Uterus (tissue), 4 donors: ENCODE results near the gene RHEB. TPM values are rescaled to one million over a fixed set of nuclear protein-coding genes. Genes with fewer than 3 reads are reported as not detected.

Experiments used
- DNase-seq, 2 donors: peaks; one replicate each; pipeline ENCODE4 v3.0.0-alpha.2; 2019 to 2020
- H3K27ac ChIP-seq, 2 donors: fragments of 200-600 bp; sonication (generic); 1 replicate in 1 of 2; 2 replicates in 1 of 2; pipeline ENCODE4 v1.5.1; 2016 to 2018
- H3K27me3 ChIP-seq, 2 donors: fragments of 200-600 bp; sonication (generic); one replicate each; pipeline ENCODE4 v1.5.1; 2018 to 2019; ENCODE audit warnings: control low read depth in 1 of 2
- H3K36me3 ChIP-seq, 2 donors: fragments of 200-600 bp; sonication (generic); one replicate each; pipeline ENCODE4 v1.5.1; 2019; ENCODE audit warnings: control low read depth in 1 of 2
- H3K4me1 ChIP-seq, 2 donors: fragments of 200-600 bp; sonication (generic); one replicate each; pipeline ENCODE4 v1.5.1; 2018 to 2019; ENCODE audit warnings: control low read depth in 1 of 2
- H3K4me3 ChIP-seq, 2 donors: fragments of 200-600 bp; sonication (generic); 1 replicate in 1 of 2; 2 replicates in 1 of 2; pipeline ENCODE4 v1.5.1; 2018 to 2019; ENCODE audit warnings: mild to moderate bottlenecking in 1 of 2
- H3K9me3 ChIP-seq, 2 donors: fragments of 200-600 bp; sonication (generic); one replicate each; pipeline ENCODE4 v1.5.1; 2019; ENCODE audit warnings: control low read depth in 1 of 2
- POLR2A ChIP-seq, 2 donors: fragments of 450-650 bp; IDR thresholded peaks; one replicate each; pipeline ENCODE4 v1.6.1; 2016; ENCODE audit warnings: antibody characterized with exemption in 2 of 2, mild to moderate bottlenecking in 1 of 2, moderate library complexity in 1 of 2
- intact Hi-C: fragments of 100-400 bp; cut with DNase I; formaldehyde crosslinking; loops from one replicate; pipeline ENCODE4 v1.15.1; 2023; ENCODE audit warnings: low total_unique reads
- total RNA-seq, 4 donors: library from RNA; depleted of rRNA in 3 of 4; stranded (reverse); fragments of >200 nt in 3 of 4; gene quantifications; one replicate each; pipeline versions ENCODE4 v1.1.0 to v1.2.4, GENCODE V29; 2014 to 2023
- TF ChIP-seq, protein P1 (sequence below), 4 experiments: fragments of 200-600 bp in 2 of 4; fragments of 450-650 bp in 2 of 4; sonication (generic) in 2 of 4; IDR thresholded peaks; one replicate each; pipeline ENCODE4 v1.5.1; 2016 to 2019; ENCODE audit warnings: antibody characterized with exemption in 4 of 4, mild to moderate bottlenecking in 2 of 4, moderate library complexity in 1 of 4
- donor health status: DM: yes; HTN: yes; CAD: no.

The RHEB gene
- total RNA-seq, 4 donors from 2014 or later: 69.2 to 135 (median 102) TPM

DNA sequence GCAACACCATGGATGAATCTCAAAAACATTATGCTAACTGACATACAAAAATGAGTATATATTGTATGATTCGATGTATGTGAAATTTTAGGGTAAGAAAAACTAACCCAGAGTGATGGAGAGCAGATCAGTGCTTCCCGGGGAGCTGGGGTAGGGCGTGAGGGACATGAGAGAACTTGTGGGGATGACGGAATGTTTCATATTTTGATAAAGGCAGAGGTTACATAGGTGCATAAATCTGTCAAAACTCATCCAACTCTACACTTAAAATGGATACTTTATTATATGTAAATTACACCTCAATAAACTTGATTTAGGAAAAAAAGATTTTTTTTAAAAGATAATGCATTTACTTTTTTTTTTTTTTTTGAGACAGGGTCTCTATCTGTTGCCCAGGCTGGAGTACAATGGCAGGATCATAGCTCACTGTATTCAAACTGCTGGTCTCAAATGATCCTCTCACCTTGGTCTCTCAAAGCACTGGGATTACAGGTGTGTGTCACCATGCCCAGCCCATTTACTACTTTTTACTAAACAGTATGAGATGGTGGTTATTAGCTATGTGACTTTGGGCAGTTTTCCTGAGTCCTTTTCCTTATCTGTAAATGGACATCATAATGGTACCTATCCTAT is 13.7 kb downstream of the RHEB start:
- Histone ChIP-seq H3K4me1 (peaks cover 8 to 17% of the 10 kb centered on the region in 2 donors), H3K4me3 (no peak overlapping the region), H3K27me3 (no peaks in the 10 kb centered on the region), H3K36me3 (no peaks in the 10 kb centered on the region), H3K27ac (no peak overlapping the region), H3K9me3 (no peaks in the 10 kb centered on the region)
- TF ChIP-seq, protein P1, sequence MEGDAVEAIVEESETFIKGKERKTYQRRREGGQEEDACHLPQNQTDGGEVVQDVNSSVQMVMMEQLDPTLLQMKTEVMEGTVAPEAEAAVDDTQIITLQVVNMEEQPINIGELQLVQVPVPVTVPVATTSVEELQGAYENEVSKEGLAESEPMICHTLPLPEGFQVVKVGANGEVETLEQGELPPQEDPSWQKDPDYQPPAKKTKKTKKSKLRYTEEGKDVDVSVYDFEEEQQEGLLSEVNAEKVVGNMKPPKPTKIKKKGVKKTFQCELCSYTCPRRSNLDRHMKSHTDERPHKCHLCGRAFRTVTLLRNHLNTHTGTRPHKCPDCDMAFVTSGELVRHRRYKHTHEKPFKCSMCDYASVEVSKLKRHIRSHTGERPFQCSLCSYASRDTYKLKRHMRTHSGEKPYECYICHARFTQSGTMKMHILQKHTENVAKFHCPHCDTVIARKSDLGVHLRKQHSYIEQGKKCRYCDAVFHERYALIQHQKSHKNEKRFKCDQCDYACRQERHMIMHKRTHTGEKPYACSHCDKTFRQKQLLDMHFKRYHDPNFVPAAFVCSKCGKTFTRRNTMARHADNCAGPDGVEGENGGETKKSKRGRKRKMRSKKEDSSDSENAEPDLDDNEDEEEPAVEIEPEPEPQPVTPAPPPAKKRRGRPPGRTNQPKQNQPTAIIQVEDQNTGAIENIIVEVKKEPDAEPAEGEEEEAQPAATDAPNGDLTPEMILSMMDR (IDR thresholded peaks at IDR 0.05): no peak
- TF ChIP-seq POLR2A (IDR thresholded peaks at IDR 0.05): no peak
- no peak for DNase-seq
- intact Hi-C loops: no loop called here

- intact Hi-C loops: no loop called here
- H3K36me3 ChIP-seq: no peaks in the 10 kb centered on the region
- H3K27ac ChIP-seq: no peak overlapping the region
- no peaks in the 10 kb centered on the region for H3K27me3 ChIP-seq
- TF ChIP-seq, protein P1 (IDR thresholded peaks at IDR 0.05): no peak
- TF ChIP-seq POLR2A (IDR thresholded peaks at IDR 0.05): no peak
- H3K4me3 ChIP-seq: no peak overlapping the region
- H3K4me1 ChIP-seq: peaks cover 8 to 17% of the 10 kb centered on the region in 2 donors
- no peak for DNase-seq
- no peaks in the 10 kb centered on the region for H3K9me3 ChIP-seq
These were observed 14.3 kb downstream of the RHEB start for GRCh38 chr7:151505433-151505832.

DNA sequence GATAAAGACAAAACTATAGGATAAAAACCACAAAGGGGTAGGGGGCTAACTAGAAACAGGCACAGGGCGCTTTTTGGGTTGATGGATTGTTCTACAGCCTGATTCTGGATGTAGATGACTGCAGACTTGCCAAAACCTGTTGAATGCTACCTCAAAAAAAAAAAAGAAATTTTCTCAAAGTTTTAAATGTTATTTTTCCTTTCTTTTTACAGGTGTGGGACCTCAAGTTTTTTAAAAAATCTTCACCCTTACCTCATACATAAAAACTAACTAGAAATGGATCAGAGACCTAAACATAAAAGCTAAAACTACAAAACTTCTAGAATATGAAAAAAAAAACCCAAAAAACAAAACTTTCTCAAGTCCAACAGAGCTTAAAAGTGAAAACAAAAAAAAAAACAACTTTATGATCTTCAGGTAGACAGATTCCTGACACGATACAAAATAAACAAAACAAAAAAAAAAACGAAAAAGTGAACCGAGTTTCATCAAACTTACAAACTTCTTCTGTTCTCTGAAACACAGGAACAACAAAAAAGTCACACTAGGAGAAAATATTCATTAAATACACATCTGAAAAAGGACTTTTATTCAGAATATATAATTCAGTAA is 14.9 kb downstream of the RHEB start:
- Histone ChIP-seq H3K4me1 (peaks cover 8 to 17% of the 10 kb centered on the region in 2 donors), H3K27me3 (no peaks in the 10 kb centered on the region), H3K9me3 (no peaks in the 10 kb centered on the region), H3K36me3 (no peaks in the 10 kb centered on the region), H3K4me3 (no peak overlapping the region), H3K27ac (peak overlapping the region in 1 of 2 donors; percentile 31)
- intact Hi-C loops: no loop called here
- no peak for DNase-seq
- TF ChIP-seq POLR2A (IDR thresholded peaks at IDR 0.05): no peak
- TF ChIP-seq, protein P1 (IDR thresholded peaks at IDR 0.05): no peak

DNA sequence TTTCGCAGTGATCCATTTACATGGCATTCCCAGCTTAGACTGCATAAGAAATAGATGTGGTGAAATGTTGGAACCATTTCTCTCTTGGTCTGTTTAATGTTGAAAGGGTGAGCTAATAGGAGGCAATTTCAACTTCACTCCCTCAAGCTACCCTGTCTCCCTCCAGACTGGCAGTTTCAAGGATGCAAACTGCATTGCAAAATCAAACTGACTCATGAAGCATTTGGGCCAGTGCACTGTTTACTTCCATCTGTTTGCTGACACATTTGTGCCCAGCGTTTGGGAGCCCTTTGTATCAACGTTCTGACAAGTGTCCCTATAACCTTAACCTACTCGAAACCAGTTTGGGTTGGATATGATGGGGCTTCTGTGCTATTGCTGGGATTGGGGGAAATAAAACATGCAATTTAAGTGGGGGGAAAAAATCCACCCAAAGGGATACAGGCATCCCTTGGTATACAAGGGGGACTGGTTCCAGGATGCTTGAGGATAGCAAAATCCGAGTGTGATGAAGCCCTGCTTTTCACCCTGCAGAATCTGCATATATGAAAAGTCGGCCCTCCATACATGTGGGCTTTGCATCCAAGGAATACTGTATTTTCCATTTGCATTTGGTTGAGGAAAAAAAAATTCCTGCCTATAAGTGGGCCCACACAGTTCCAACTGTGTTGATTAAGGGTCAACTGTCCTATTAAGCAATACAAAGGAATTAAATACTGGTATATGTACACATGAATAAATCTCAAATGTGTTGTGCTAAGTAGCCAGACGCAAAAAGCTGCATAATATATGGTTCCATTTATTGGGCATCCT is 15.6 kb downstream of the RHEB start:
- peak overlapping the region in 1 of 2 donors; percentile 53 for H3K27ac ChIP-seq
- DNase-seq: peak; percentile 27 to 63
- H3K36me3 ChIP-seq: no peaks in the 10 kb centered on the region
- no peaks in the 10 kb centered on the region for H3K27me3 ChIP-seq
- intact Hi-C loops: no loop called here
- H3K4me3 ChIP-seq: no peak overlapping the region
- H3K9me3 ChIP-seq: no peaks in the 10 kb centered on the region
- H3K4me1 ChIP-seq: peaks cover 8 to 16% of the 10 kb centered on the region in 2 donors
- TF ChIP-seq, protein P1 (IDR thresholded peaks at IDR 0.05): no peak
- TF ChIP-seq POLR2A (IDR thresholded peaks at IDR 0.05): no peak

GRCh38 chr7:151501676-151502075 is 18.0 kb downstream of the RHEB start:
- H3K27me3 ChIP-seq: no peaks in the 10 kb centered on the region
- intact Hi-C loops: no loop called here
- no peak overlapping the region for H3K27ac ChIP-seq
- no peak for DNase-seq
- no peak overlapping the region for H3K4me3 ChIP-seq
- TF ChIP-seq, protein P1 (IDR thresholded peaks at IDR 0.05): no peak
- TF ChIP-seq POLR2A (IDR thresholded peaks at IDR 0.05): no peak
- peaks cover 0 to 11% of the 10 kb centered on the region in 2 donors for H3K4me1 ChIP-seq
- no peaks in the 10 kb centered on the region for H3K9me3 ChIP-seq
- H3K36me3 ChIP-seq: no peaks in the 10 kb centered on the region
